Endodermal cell (in vitro differentiated cells): Measurements from ENCODE around the gene EPHA6. TPM values are rescaled to one million over a fixed set of nuclear protein-coding genes. Genes with fewer than 3 reads are reported as not detected.

Source experiments
- DNase-seq: peaks from one replicate; pipeline ENCODE4 v3.0.0-alpha.2; 2017
- H3K27ac ChIP-seq: 2 replicates; pipeline ENCODE4 v1.5.1; 2013; ENCODE audit warnings: mild to moderate bottlenecking, low read depth, low read length, moderate library complexity
- H3K27me3 ChIP-seq: 2 replicates; pipeline ENCODE4 v1.6.1; 2013; ENCODE audit warnings: mild to moderate bottlenecking, low read length, moderate library complexity; ENCODE audit not compliant: insufficient read depth, control insufficient read depth, poor library complexity, severe bottlenecking
- H3K36me3 ChIP-seq: 2 replicates; pipeline ENCODE4 v1.7.0; 2013; ENCODE audit warnings: mild to moderate bottlenecking, low read length, moderate library complexity; ENCODE audit not compliant: control insufficient read depth, insufficient read depth
- H3K4me1 ChIP-seq: one replicate; pipeline ENCODE4 v1.7.0; 2013; ENCODE audit warnings: low read length; ENCODE audit not compliant: control insufficient read depth, insufficient read depth
- H3K4me3 ChIP-seq: 2 replicates; pipeline ENCODE4 v1.5.1; 2013; ENCODE audit warnings: mild to moderate bottlenecking, low read length, moderate library complexity
- H3K9ac ChIP-seq: 2 replicates; pipeline ENCODE4 v1.6.1; 2013; ENCODE audit warnings: mild to moderate bottlenecking, low read length, moderate library complexity; ENCODE audit not compliant: poor library complexity, severe bottlenecking; ENCODE audit errors: extremely low read depth
- H3K9me3 ChIP-seq: 2 replicates; pipeline ENCODE4 v1.6.1; 2013; ENCODE audit warnings: mild to moderate bottlenecking, low read length, moderate library complexity; ENCODE audit not compliant: control insufficient read depth
- H3K27ac Mint-ChIP-seq: 2 replicates; pipeline ENCODE4 v1.8.0; 2020; ENCODE audit warnings: mixed read lengths
- H3K27me3 Mint-ChIP-seq: 2 replicates; pipeline ENCODE4 v1.8.0; 2021; ENCODE audit warnings: mild to moderate bottlenecking, mixed read lengths; ENCODE audit not compliant: insufficient read depth
- H3K36me3 Mint-ChIP-seq: 2 replicates; pipeline ENCODE4 v1.8.0; 2020; ENCODE audit warnings: low read depth, mixed read lengths
- H3K4me1 Mint-ChIP-seq: 2 replicates; pipeline ENCODE4 v1.8.0; 2020; ENCODE audit warnings: mixed read lengths
- H3K4me3 Mint-ChIP-seq: 2 replicates; pipeline ENCODE4 v1.8.0; 2020; ENCODE audit warnings: mild to moderate bottlenecking, moderate library complexity, mixed read lengths
- H3K9me3 Mint-ChIP-seq: 2 replicates; pipeline ENCODE4 v1.8.0; 2020; ENCODE audit warnings: mild to moderate bottlenecking, mixed read lengths
- CTCF ChIP-seq: fragments of 200-600 bp; sonication (generic); conservative IDR thresholded peaks from 2 replicates; pipeline ENCODE4 v1.5.0; 2021; ENCODE audit warnings: antibody characterized with exemption, mild to moderate bottlenecking
- WGBS, 2 experiments: methylation state at CpG; one replicate each; pipeline versions ENCODE4 v1.1.5 to v1.1.7; 2013; ENCODE audit warnings: missing lambda C conversion rate in 2 of 2, mixed read lengths in 1 of 2; ENCODE audit not compliant: insufficient coverage in 1 of 2, insufficient read length in 1 of 2; 5-methylcytosine and 5-hydroxymethylcytosine counted together
- total RNA-seq, 2 donors: library from RNA; stranded (reverse); fragmentation: NEBNext Ultra II Directional in 1 of 2; extraction: Animal tissue kit (Norgen Biotek cat#: 25700) in 1 of 2; gene quantifications; 2 replicates in 1 of 2; 3 replicates in 1 of 2; pipeline ENCODE4 v1.2.1, GENCODE V29; 2021

The EPHA6 gene
- total RNA-seq, 2 donors from 2014 or later = 4.6 to 12.2 TPM

DNA sequence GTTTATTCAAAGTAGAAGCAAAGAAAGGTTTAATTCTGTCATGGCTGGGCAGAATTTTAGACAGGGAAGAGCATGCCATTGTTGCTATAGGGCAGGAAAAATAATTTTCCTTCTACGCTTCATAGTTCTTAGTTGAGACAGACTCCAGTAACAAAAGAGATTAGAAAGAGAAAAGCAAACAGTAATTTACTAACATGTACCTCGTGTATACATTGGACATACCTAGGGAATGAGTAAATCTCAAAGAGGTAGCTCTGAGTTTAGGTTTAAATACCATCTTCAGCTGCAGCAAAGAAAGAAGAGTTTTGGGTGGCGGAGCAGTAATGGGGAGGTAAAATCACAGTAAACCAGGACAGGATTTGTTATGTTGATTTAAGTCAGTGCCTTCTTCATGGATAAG is 416.1 kb downstream of the EPHA6 start:
- H3K4me3 ChIP-seq = no peak overlapping the region
- H3K36me3 Mint-ChIP-seq = no peaks in the 10 kb centered on the region
- H3K27ac Mint-ChIP-seq = no peak overlapping the region
- H3K4me3 Mint-ChIP-seq = no peak overlapping the region
- H3K4me1 ChIP-seq = no peaks in the 10 kb centered on the region
- H3K9me3 Mint-ChIP-seq = no peaks in the 10 kb centered on the region
- 82 to 97% methylated on average over 3 of the region's 3 CpGs for WGBS, 2 experiments
- no peak for TF ChIP-seq CTCF
- no peak for DNase-seq
- H3K27me3 ChIP-seq = no peaks in the 10 kb centered on the region
- H3K27me3 Mint-ChIP-seq = no peaks in the 10 kb centered on the region
- peaks cover 13% of the 10 kb centered on the region for H3K4me1 Mint-ChIP-seq
- H3K9me3 ChIP-seq = peaks cover 15% of the 10 kb centered on the region
- H3K9ac ChIP-seq = no peak overlapping the region
- H3K36me3 ChIP-seq = no peaks in the 10 kb centered on the region
- H3K27ac ChIP-seq = no peak overlapping the region

DNA sequence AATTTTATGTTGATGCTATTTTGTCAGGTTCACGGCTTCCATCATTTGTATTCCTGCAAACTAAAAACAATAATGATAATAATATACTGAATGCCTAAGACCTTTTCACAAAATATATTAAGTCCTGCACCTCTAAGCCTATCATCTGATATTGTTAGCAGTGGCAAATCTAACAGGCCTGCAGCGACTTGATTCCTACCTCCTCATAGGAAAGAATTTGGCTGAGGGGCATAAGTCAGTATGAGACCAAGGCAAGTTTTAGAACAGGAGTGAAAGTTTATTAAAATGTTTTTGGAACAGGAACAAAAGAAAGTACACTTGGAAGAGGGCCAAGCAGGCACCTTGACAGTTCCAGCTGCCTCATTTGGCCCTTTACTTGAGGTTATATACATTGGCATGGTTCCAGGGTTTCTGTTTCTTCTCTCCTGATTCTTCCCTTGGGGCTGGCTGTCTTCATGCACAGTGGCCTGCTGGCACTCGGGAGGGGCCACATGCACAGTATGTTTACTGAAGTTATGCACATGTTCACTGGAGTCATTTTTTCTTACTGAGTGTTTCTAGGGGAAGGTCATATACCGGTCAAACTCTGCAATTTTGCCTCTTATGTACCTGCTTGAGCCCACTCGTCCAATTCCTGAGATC is 418.1 kb downstream of the EPHA6 start:
- 90 to 96% methylated on average over 3 to 4 of the region's 5 CpGs for WGBS, 2 experiments
- DNase-seq = no peak
- H3K4me3 Mint-ChIP-seq = no peak overlapping the region
- Histone ChIP-seq H3K9ac (no peak overlapping the region), H3K27me3 (no peaks in the 10 kb centered on the region), H3K27ac (no peak overlapping the region), H3K4me1 (no peaks in the 10 kb centered on the region), H3K36me3 (no peaks in the 10 kb centered on the region), H3K9me3 (peaks cover 15% of the 10 kb centered on the region), H3K4me3 (no peak overlapping the region)
- peaks cover 13% of the 10 kb centered on the region for H3K4me1 Mint-ChIP-seq
- H3K27me3 Mint-ChIP-seq = no peaks in the 10 kb centered on the region
- no peaks in the 10 kb centered on the region for H3K36me3 Mint-ChIP-seq
- TF ChIP-seq CTCF = no peak
- no peak overlapping the region for H3K27ac Mint-ChIP-seq
- no peaks in the 10 kb centered on the region for H3K9me3 Mint-ChIP-seq

DNA sequence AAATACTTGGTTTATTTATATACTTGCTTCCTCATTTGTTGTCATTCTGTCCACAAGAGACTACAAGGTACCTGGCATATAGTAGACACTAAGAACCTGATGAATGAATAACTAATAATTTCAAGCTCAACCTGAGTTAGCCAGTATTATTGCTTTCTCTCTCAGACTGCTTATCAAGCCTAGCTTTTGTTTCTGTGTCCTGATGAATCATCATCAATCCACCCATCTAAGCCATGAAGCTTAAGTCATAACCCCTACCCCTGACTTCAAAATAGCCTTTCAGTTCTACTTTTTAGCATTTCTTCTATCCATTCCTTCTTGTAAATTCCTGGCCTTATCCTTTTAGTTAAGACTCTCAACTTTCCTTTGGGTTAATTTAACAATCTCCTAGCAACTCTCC is 420.8 kb downstream of the EPHA6 start:
- H3K27me3 ChIP-seq = no peaks in the 10 kb centered on the region
- no peak overlapping the region for H3K27ac ChIP-seq
- peaks cover 3% of the 10 kb centered on the region for H3K4me1 Mint-ChIP-seq
- no peaks in the 10 kb centered on the region for H3K36me3 Mint-ChIP-seq
- H3K4me3 Mint-ChIP-seq = no peak overlapping the region
- no peak for DNase-seq
- no peaks in the 10 kb centered on the region for H3K9me3 Mint-ChIP-seq
- no peak overlapping the region for H3K9ac ChIP-seq
- TF ChIP-seq CTCF = no peak
- no peaks in the 10 kb centered on the region for H3K36me3 ChIP-seq
- no peak overlapping the region for H3K4me3 ChIP-seq
- H3K4me1 ChIP-seq = no peaks in the 10 kb centered on the region
- H3K9me3 ChIP-seq = peaks cover 12% of the 10 kb centered on the region
- no peaks in the 10 kb centered on the region for H3K27me3 Mint-ChIP-seq
- H3K27ac Mint-ChIP-seq = no peak overlapping the region
